IPS DF 6.9 (cell line): Measurements from ENCODE around the gene VPS33A.
"Not testable (repeated sequence)": the region's sequence is repeated elsewhere in the genome, so short reads cannot be mapped to it uniquely, and the experiment has no call there.

Source experiments
- DNase-seq: peaks from one replicate; pipeline ENCODE4 v3.0.0-alpha.2; 2013; ENCODE audit warnings: low read depth, low spot score
- H3K27ac ChIP-seq: one replicate; pipeline ENCODE4 v1.5.1; 2013; ENCODE audit warnings: low read length, control low read depth
- H3K27me3 ChIP-seq: 2 replicates; pipeline ENCODE4 v1.6.1; 2013; ENCODE audit warnings: mild to moderate bottlenecking, low read length; ENCODE audit not compliant: control insufficient read depth, insufficient read depth
- H3K36me3 ChIP-seq: 2 replicates; pipeline ENCODE4 v1.6.1; 2013; ENCODE audit warnings: low read length; ENCODE audit not compliant: control insufficient read depth, insufficient read depth
- H3K4me1 ChIP-seq: 2 replicates; pipeline ENCODE4 v1.6.1; 2013; ENCODE audit warnings: low read length; ENCODE audit not compliant: control insufficient read depth, insufficient read depth
- H3K4me3 ChIP-seq: 2 replicates; pipeline ENCODE4 v1.5.1; 2013; ENCODE audit warnings: mild to moderate bottlenecking, low read length
- H3K9me3 ChIP-seq: 2 replicates; pipeline ENCODE4 v1.6.1; 2013; ENCODE audit warnings: low read length, inconsistent platforms; ENCODE audit not compliant: control insufficient read depth, insufficient read depth
- WGBS: extraction: QIAGEN DNeasy Blood & Tissue Kit; methylation state at CpG from one replicate; pipeline ENCODE4 v1.1.7; 2013; ENCODE audit warnings: mixed read lengths, missing lambda C conversion rate; ENCODE audit not compliant: insufficient read length, insufficient coverage; 5-methylcytosine and 5-hydroxymethylcytosine counted together

VPS33A gene

GRCh38 chr12:122206111-122206881, 60.0 kb downstream of the VPS33A start:
- H3K9me3 ChIP-seq: no peaks in the 10 kb centered on the region
- no peak overlapping the region for H3K27ac ChIP-seq
- no CpG with 5 or more reads among the region's 27 CpGs for WGBS
- H3K4me3 ChIP-seq: no peak overlapping the region
- H3K36me3 ChIP-seq: peaks cover 11% of the 10 kb centered on the region
- no peak for DNase-seq
- H3K4me1 ChIP-seq: peaks cover 5% of the 10 kb centered on the region; the same call in 1 of the 2 replicates
- peaks cover 11% of the 10 kb centered on the region; the same call in 1 of the 2 replicates for H3K27me3 ChIP-seq

GRCh38 chr12:122205053-122205925, 61.0 kb downstream of the VPS33A start:
- H3K27ac ChIP-seq: no peak overlapping the region
- H3K27me3 ChIP-seq: peaks cover 11% of the 10 kb centered on the region; the same call in 1 of the 2 replicates
- DNase-seq: no peak
- peaks cover 11% of the 10 kb centered on the region for H3K36me3 ChIP-seq
- peaks cover 5% of the 10 kb centered on the region; the same call in 1 of the 2 replicates for H3K4me1 ChIP-seq
- H3K9me3 ChIP-seq: no peaks in the 10 kb centered on the region
- WGBS: no CpG with 5 or more reads among the region's 23 CpGs
- H3K4me3 ChIP-seq: no peak overlapping the region

DNA sequence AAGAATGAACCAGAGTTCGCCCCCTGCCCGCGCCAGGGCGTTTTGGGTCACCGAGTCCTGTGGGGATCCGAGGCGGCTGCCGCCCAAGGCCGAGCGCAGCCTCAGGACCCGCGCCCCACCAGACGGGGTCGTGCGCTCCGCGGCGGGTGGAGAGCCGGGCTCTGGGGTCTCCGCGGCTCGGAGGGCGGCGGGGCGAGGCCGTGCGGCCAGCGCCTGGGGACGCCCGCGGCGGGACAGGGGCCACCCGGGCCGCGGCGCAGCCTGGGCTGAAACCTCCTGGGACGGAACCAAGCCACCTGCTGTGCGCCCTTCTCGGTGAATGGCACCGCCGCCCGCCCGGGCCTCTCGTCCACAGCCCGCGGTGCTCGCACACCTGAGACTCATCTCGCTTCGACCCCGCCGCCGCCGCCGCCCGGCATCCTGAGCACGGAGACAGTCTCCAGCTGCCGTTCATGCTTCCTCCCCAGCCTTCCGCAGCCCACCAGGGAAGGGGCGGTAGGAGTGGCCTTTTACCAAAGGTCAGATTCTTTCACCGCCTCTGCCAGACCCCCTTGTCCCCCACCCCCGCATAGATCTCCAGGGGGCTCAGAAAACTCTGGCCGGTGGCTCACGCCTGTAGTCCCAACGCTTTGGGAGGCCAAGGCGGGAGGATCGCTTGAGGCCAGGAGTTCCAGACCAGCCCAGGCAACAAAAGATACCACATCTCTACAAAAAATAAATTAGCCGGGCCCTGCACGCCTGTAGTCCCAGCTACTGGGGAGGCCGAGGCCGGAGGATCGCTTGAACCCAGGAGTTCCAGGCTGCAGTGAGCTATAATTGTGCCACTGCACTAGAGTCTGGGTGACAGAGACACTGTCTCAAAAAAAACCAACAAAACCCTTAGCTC, 61.9 kb downstream of the VPS33A start:
- Histone ChIP-seq H3K27me3 (peaks cover 11% of the 10 kb centered on the region; the same call in 1 of the 2 replicates), H3K36me3 (peaks cover 11% of the 10 kb centered on the region), H3K4me3 (peak overlapping the region; percentile 65; the same call in 1 of the 2 replicates), H3K27ac (no peak overlapping the region), H3K9me3 (no peaks in the 10 kb centered on the region), H3K4me1 (peaks cover 5% of the 10 kb centered on the region; the same call in 1 of the 2 replicates)
- DNase-seq: no peak
- no CpG with 5 or more reads among the region's 71 CpGs for WGBS

- Histone ChIP-seq H3K36me3 (peaks cover 10% of the 10 kb centered on the region), H3K27ac (no peak within 1 kb of the TSS), H3K4me3 (peak within 1 kb of the TSS; percentile 65), H3K9me3 (no peaks in the 10 kb centered on the region), H3K4me1 (peaks cover 5% of the 10 kb centered on the region; the same call in 1 of the 2 replicates), H3K27me3 (peaks cover 11% of the 10 kb centered on the region; the same call in 1 of the 2 replicates)
- WGBS: no CpG with 5 or more reads among the region's 104 CpGs
- no peak for DNase-seq
Measured at GRCh38 chr12:122203301-122204166, 62.8 kb downstream of the VPS33A start, which contains the start of gene B3GNT4. TSS of gene B3GNT4 (plus strand) at chr12:122203709. CDS start at chr12:122204619, 910 bp downstream.

GRCh38 chr12:122202811-122203210, 63.5 kb downstream of the VPS33A start:
- H3K4me1 ChIP-seq, H3K27ac ChIP-seq, H3K36me3 ChIP-seq, DNase-seq, H3K9me3 ChIP-seq: not testable (repeated sequence)
- Histone ChIP-seq H3K4me3 (peak overlapping the region; percentile 65; the same call in 1 of the 2 replicates), H3K27me3 (peaks cover 11% of the 10 kb centered on the region; the same call in 1 of the 2 replicates)
- no CpG with 5 or more reads among the region's 19 CpGs for WGBS

DNA sequence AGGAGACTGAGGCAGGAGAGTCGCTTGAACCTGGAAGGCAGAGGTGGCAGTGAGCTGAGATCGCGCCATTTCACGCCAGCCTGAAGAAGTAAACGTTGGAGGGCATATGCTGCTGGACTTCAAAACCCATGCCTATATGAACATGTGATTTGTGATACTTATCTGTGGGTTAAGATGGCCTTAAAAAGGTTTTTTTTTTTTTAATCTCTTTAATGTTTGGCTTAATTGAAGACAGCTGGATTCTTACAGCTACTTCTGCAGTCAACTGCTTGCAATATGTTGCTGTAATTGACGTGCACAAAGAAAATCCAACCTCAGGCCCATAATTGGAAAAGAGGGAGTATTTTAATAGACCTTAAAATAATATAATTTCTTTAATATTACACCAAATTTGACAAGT, 64.3 kb downstream of the VPS33A start:
- Histone ChIP-seq H3K4me3 (no peak overlapping the region), H3K9me3 (no peaks in the 10 kb centered on the region), H3K27me3 (peaks cover 11% of the 10 kb centered on the region; the same call in 1 of the 2 replicates), H3K27ac (no peak overlapping the region), H3K4me1 (peaks cover 5% of the 10 kb centered on the region; the same call in 1 of the 2 replicates), H3K36me3 (peaks cover 4% of the 10 kb centered on the region; the same call in 1 of the 2 replicates)
- DNase-seq: no peak
- no CpG with 5 or more reads among the region's 6 CpGs for WGBS

GRCh38 chr12:122201381-122201780, 64.9 kb downstream of the VPS33A start:
- no peak for DNase-seq
- no CpG with 5 or more reads among the region's 5 CpGs for WGBS
- Histone ChIP-seq H3K27ac (no peak overlapping the region), H3K27me3 (peaks cover 11% of the 10 kb centered on the region; the same call in 1 of the 2 replicates), H3K4me1 (peaks cover 5% of the 10 kb centered on the region; the same call in 1 of the 2 replicates), H3K4me3 (no peak overlapping the region), H3K36me3 (no peaks in the 10 kb centered on the region), H3K9me3 (no peaks in the 10 kb centered on the region)

- Histone ChIP-seq H3K4me3 (no peak overlapping the region), H3K4me1 (peaks cover 5% of the 10 kb centered on the region; the same call in 1 of the 2 replicates), H3K9me3 (no peaks in the 10 kb centered on the region), H3K27me3 (peaks cover 11% of the 10 kb centered on the region; the same call in 1 of the 2 replicates), H3K27ac (no peak overlapping the region), H3K36me3 (no peaks in the 10 kb centered on the region)
- DNase-seq: no peak
- no CpG with 5 or more reads among the region's 24 CpGs for WGBS
Measured at GRCh38 chr12:122200541-122201175, 65.6 kb downstream of the VPS33A start.
